MM.1S (cell line): Measurements from ENCODE around the gene CNGA3.

Source experiments
- DNase-seq: peaks from one replicate; pipeline ENCODE4 v3.0.0-alpha.2; 2015
- H2AFZ ChIP-seq: fragments of 300-600 bp; sonication (generic); 2 replicates; pipeline ENCODE4 v1.6.0; 2016; ENCODE audit warnings: antibody characterized with exemption, low read length
- H3F3A ChIP-seq: fragments of 300-600 bp; sonication (generic); 2 replicates; pipeline ENCODE4 v1.6.1; 2016; ENCODE audit warnings: mild to moderate bottlenecking, antibody characterized with exemption, low read length, moderate library complexity, mixed read lengths; ENCODE audit not compliant: insufficient read depth
- H3K27ac ChIP-seq: fragments of 300-600 bp; sonication (generic); 2 replicates; pipeline ENCODE4 v1.5.1; 2016; ENCODE audit warnings: mild to moderate bottlenecking, low read length
- H3K27me3 ChIP-seq: fragments of 300-600 bp; sonication (generic); replicated peaks from 2 replicates; pipeline ENCODE4 v1.6.0; 2016; ENCODE audit warnings: low read length; ENCODE audit not compliant: insufficient read depth
- H3K36me3 ChIP-seq: fragments of 300-600 bp; sonication (generic); replicated peaks from 2 replicates; pipeline ENCODE4 v1.6.1; 2016; ENCODE audit warnings: mild to moderate bottlenecking, low read length, mixed read lengths; ENCODE audit not compliant: insufficient read depth
- H3K4me1 ChIP-seq: fragments of 300-600 bp; sonication (generic); 2 replicates; pipeline ENCODE4 v1.6.1; 2016; ENCODE audit warnings: low read length, mixed read lengths
- H3K4me2 ChIP-seq: fragments of 300-600 bp; sonication (generic); 2 replicates; pipeline ENCODE4 v1.6.0; 2016; ENCODE audit warnings: low read depth, low read length
- H3K4me3 ChIP-seq: fragments of 300-600 bp; sonication (generic); 2 replicates; pipeline ENCODE4 v1.5.1; 2016; ENCODE audit warnings: low read length, mixed read lengths
- H3K79me2 ChIP-seq: fragments of 300-600 bp; sonication (generic); 2 replicates; pipeline ENCODE4 v1.6.1; 2016; ENCODE audit warnings: mixed run types, low read length, mixed read lengths
- H3K9ac ChIP-seq: fragments of 300-600 bp; sonication (generic); 2 replicates; pipeline ENCODE4 v1.6.1; 2016; ENCODE audit warnings: low read length, mixed read lengths
- H3K9me2 ChIP-seq: fragments of 300-600 bp; sonication (generic); replicated peaks from 2 replicates; pipeline ENCODE4 v1.6.1; 2016; ENCODE audit warnings: mild to moderate bottlenecking, low read length, mixed read lengths; ENCODE audit not compliant: insufficient read depth
- H3K9me3 ChIP-seq: fragments of 300-600 bp; sonication (generic); replicated peaks from 2 replicates; pipeline ENCODE4 v1.6.1; 2016; ENCODE audit warnings: mild to moderate bottlenecking, low read length, mixed read lengths; ENCODE audit not compliant: insufficient read depth
- H4K20me1 ChIP-seq: fragments of 300-600 bp; sonication (generic); 2 replicates; pipeline ENCODE4 v1.6.1; 2016; ENCODE audit warnings: mild to moderate bottlenecking, low read length, moderate library complexity, mixed read lengths; ENCODE audit not compliant: insufficient read depth
- EZH2 ChIP-seq: fragments of 300-600 bp; sonication (generic); optimal IDR thresholded peaks from 2 replicates; pipeline ENCODE3; 2017; ENCODE audit warnings: low read depth, mild to moderate bottlenecking, antibody characterized with exemption, low read length, mixed read lengths
- EZH2phosphoT487 ChIP-seq: fragments of 300-600 bp; sonication (generic); IDR thresholded peaks from 2 replicates; pipeline ENCODE4 v1.6.1; 2018; ENCODE audit warnings: antibody characterized with exemption, low read length
- TF ChIP-seq, protein P1 (sequence below): fragments of 300-600 bp; sonication (generic); IDR thresholded peaks from 2 replicates; pipeline ENCODE4 v1.5.1; 2016; ENCODE audit warnings: antibody characterized with exemption, low read length, mixed read lengths

Gene CNGA3

DNA sequence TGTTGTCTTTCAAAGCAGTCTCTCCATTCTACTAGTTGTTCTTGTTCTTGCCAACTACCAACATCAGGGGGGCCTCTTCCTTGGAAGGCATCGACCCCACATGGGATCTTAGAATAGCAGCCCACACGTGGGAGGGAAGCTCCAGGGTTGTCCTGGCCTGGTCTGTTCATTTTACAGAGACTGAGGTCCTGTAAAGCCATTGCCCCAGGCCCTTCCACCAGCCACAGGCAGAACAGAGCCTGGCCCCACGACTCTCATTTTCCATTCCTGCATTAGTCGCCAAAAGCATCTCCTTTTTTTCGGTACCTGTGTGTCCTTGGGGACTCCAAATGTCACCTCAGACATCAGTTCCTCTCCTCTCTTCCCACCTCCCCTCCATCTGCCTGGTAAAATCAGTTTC lies 28.0 kb downstream of the CNGA3 start:
- no peaks in the 10 kb centered on the region for H3F3A ChIP-seq
- no peaks in the 10 kb centered on the region for H3K4me1 ChIP-seq
- DNase-seq = no peak
- no peaks in the 10 kb centered on the region for H4K20me1 ChIP-seq
- no peak overlapping the region for H3K4me3 ChIP-seq
- H3K9ac ChIP-seq = no peak overlapping the region
- H3K36me3 ChIP-seq = no peaks in the 10 kb centered on the region
- no peak overlapping the region for H2AFZ ChIP-seq
- no peak for TF ChIP-seq EZH2
- no peak for TF ChIP-seq EZH2phosphoT487
- no peaks in the 10 kb centered on the region for H3K27me3 ChIP-seq
- H3K4me2 ChIP-seq = no peak overlapping the region
- no peak overlapping the region for H3K27ac ChIP-seq
- H3K9me2 ChIP-seq = no peaks in the 10 kb centered on the region
- no peaks in the 10 kb centered on the region for H3K79me2 ChIP-seq
- no peaks in the 10 kb centered on the region for H3K9me3 ChIP-seq

DNA sequence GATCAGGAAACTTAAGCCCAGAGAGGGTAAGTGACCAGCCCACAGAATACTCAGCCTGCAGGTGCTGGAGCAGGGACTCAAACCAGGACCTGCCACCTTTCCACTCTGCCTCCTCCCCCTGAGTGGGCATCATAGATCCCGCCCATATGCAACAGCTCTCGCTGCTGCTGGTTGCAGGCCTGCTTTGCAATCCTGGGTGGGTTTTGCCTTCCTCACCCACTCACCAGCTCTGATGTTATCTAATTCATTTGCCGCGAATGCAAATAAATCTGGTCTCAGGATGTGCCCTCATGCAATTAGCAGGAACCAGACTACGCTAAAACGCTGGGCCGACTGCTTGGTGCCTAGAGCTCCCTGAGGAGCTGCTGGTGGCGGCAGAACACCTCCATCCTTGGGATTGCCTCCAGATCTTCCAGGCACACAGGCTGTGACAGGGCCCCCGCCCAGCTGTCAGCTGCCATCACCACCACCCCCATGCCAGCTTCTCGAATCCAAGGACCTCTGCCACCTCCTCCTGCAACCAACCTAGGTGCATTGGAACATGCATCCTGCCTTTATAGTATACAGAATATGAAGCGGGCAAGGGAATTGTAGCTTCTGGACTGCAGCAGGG lies 28.8 kb downstream of the CNGA3 start:
- Histone ChIP-seq H3K79me2 (no peaks in the 10 kb centered on the region), H3K4me1 (no peaks in the 10 kb centered on the region), H3K27me3 (no peaks in the 10 kb centered on the region), H2AFZ (no peak overlapping the region), H3K9me3 (no peaks in the 10 kb centered on the region), H3K27ac (no peak overlapping the region), H3F3A (no peaks in the 10 kb centered on the region), H3K4me2 (no peak overlapping the region), H3K36me3 (no peaks in the 10 kb centered on the region), H4K20me1 (no peaks in the 10 kb centered on the region), H3K9me2 (no peaks in the 10 kb centered on the region), H3K9ac (no peak overlapping the region), H3K4me3 (no peak overlapping the region)
- no peak for DNase-seq
- no peak for TF ChIP-seq EZH2
- TF ChIP-seq, protein P1, sequence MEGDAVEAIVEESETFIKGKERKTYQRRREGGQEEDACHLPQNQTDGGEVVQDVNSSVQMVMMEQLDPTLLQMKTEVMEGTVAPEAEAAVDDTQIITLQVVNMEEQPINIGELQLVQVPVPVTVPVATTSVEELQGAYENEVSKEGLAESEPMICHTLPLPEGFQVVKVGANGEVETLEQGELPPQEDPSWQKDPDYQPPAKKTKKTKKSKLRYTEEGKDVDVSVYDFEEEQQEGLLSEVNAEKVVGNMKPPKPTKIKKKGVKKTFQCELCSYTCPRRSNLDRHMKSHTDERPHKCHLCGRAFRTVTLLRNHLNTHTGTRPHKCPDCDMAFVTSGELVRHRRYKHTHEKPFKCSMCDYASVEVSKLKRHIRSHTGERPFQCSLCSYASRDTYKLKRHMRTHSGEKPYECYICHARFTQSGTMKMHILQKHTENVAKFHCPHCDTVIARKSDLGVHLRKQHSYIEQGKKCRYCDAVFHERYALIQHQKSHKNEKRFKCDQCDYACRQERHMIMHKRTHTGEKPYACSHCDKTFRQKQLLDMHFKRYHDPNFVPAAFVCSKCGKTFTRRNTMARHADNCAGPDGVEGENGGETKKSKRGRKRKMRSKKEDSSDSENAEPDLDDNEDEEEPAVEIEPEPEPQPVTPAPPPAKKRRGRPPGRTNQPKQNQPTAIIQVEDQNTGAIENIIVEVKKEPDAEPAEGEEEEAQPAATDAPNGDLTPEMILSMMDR = no peak
- TF ChIP-seq EZH2phosphoT487 = no peak

DNA sequence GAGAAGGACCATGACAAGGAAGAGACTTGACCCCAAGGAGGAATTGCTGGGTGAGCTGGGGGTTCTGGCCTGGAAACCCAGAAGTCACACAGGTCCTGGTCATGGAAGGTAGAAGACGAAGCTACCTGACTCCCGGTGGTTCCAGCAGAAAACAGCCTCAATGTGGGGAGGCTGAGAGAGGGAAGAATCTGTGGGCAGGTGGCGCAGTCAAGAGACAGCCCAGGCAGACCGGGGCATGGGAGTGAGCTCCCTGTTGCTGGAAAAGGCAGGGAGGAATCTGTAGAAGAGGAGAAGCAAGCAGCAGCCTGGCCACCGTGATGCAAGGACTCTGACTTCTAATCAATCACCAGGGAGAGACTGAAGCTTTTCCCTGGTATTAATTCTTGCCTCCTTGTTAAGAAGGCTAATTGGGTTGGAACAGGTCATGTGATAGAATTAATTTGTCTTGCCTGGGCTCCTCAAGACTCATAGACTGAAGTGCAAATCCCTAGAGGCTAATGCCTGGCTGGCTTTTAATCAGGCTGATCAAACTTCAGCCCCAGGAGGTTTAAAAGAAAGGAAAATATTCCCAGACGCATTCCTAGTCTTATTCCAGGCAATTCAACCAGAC lies 30.1 kb downstream of the CNGA3 start:
- Histone ChIP-seq H3K9me2 (no peaks in the 10 kb centered on the region), H3K27me3 (no peaks in the 10 kb centered on the region), H3K4me3 (no peak overlapping the region), H3F3A (no peaks in the 10 kb centered on the region), H2AFZ (no peak overlapping the region), H3K79me2 (no peaks in the 10 kb centered on the region), H3K4me2 (no peak overlapping the region), H3K27ac (no peak overlapping the region), H3K4me1 (no peaks in the 10 kb centered on the region), H3K9ac (no peak overlapping the region), H3K36me3 (no peaks in the 10 kb centered on the region), H4K20me1 (no peaks in the 10 kb centered on the region), H3K9me3 (no peaks in the 10 kb centered on the region)
- DNase-seq = no peak
- no peak for TF ChIP-seq EZH2phosphoT487
- TF ChIP-seq, protein P1 = no peak
- TF ChIP-seq EZH2 = no peak

DNA sequence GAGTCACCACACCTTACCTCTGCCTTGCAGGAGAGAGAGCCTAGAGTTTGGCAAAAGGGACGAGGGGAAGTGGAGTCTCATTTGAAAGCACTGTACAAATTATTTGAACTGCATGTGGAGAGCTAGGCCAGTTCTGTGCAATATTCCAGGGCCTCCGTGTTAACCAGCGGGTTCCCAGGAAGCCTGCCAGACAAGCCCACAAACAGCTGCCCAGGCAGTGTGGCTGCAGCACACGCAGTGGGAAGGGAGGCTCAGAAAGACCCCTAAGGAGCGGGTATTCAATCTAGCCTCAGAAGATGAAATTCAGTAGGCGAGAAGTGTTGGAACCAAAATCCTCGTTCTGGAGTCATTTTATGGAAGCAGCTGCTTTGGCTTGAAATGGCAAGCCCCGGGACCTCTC lies 30.7 kb downstream of the CNGA3 start:
- Histone ChIP-seq H3F3A (no peaks in the 10 kb centered on the region), H3K4me3 (no peak overlapping the region), H3K4me2 (no peak overlapping the region), H3K9me2 (no peaks in the 10 kb centered on the region), H3K27me3 (no peaks in the 10 kb centered on the region), H3K9me3 (no peaks in the 10 kb centered on the region), H3K27ac (no peak overlapping the region), H2AFZ (no peak overlapping the region), H3K9ac (no peak overlapping the region), H4K20me1 (no peaks in the 10 kb centered on the region), H3K4me1 (no peaks in the 10 kb centered on the region), H3K79me2 (no peaks in the 10 kb centered on the region), H3K36me3 (no peaks in the 10 kb centered on the region)
- no peak for TF ChIP-seq EZH2
- TF ChIP-seq, protein P1 = no peak
- TF ChIP-seq EZH2phosphoT487 = no peak
- no peak for DNase-seq
